HCT116 (cell line): ENCODE data around the gene GSTK1.

ENCODE experiments used
- ATF3 ChIP-seq: IDR thresholded peaks from 2 replicates; pipeline ENCODE4 v1.6.1; 2012
- CEBPB ChIP-seq: IDR thresholded peaks from 2 replicates; pipeline ENCODE4 v1.6.1; 2012; ENCODE audit warnings: low read depth
- CTCF ChIP-seq, 3 experiments: fragments of 200-600 bp in 1 of 3; sonication (generic) in 1 of 3; IDR thresholded peaks in 2 of 3; conservative IDR thresholded peaks in 1 of 3; 2 replicates each; pipeline ENCODE4 v1.5.1; 2012 to 2017; ENCODE audit warnings: low read depth in 2 of 3, low read length in 2 of 3, antibody characterized with exemption in 1 of 3, borderline replicate concordance in 1 of 3, control low read depth in 1 of 3, mild to moderate bottlenecking in 1 of 3, mixed read lengths in 1 of 3, mixed run types in 1 of 3, moderate library complexity in 1 of 3; ENCODE audit not compliant: insufficient read depth in 1 of 3
- EGR1 ChIP-seq: IDR thresholded peaks from 2 replicates; pipeline ENCODE4 v1.6.1; 2012; ENCODE audit warnings: low read depth
- POLR2A ChIP-seq: IDR thresholded peaks from 2 replicates; pipeline ENCODE4 v1.7.0; 2011; ENCODE audit warnings: borderline replicate concordance; ENCODE audit not compliant: insufficient read depth, insufficient read length; ENCODE audit errors: extremely low read depth
- POLR2AphosphoS5 ChIP-seq: IDR thresholded peaks from 2 replicates; pipeline ENCODE4 v1.6.1; 2011; ENCODE audit warnings: mild to moderate bottlenecking, low read depth, low read length, moderate library complexity
- REST ChIP-seq: IDR thresholded peaks from 2 replicates; pipeline ENCODE4 v1.6.1; 2012; ENCODE audit warnings: low read depth
- SP1 ChIP-seq: IDR thresholded peaks from 2 replicates; pipeline ENCODE4 v1.6.1; 2012; ENCODE audit warnings: low read depth
- YY1 ChIP-seq: IDR thresholded peaks from 2 replicates; pipeline ENCODE4 v1.6.1; 2011; ENCODE audit warnings: low read length, low read depth, moderate library complexity, mild to moderate bottlenecking; ENCODE audit not compliant: insufficient replicate concordance; ENCODE audit errors: extremely low read depth
- ZBTB33 ChIP-seq: IDR thresholded peaks from 2 replicates; pipeline ENCODE4 v1.6.1; 2011; ENCODE audit warnings: mild to moderate bottlenecking, low read length, moderate library complexity; ENCODE audit not compliant: insufficient replicate concordance; ENCODE audit errors: extremely low read depth
- ZNF274 ChIP-seq: fragments of 200-500 bp; sonication (Bioruptor generic); IDR thresholded peaks from 2 replicates; pipeline ENCODE4 v1.6.1; 2014; ENCODE audit warnings: mild to moderate bottlenecking, low read depth, low read length, inconsistent platforms

GRCh38 chr7:143236408-143236990, 26.7 kb upstream of the GSTK1 start:
- TF ChIP-seq POLR2AphosphoS5 (no peak), ZBTB33 (no peak), CTCF (IDR thresholded peaks at IDR 0.05 in 2 of 3, conservative IDR thresholded peaks at IDR 0.05 in 1 of 3; ENCODE audit: borderline replicate concordance in 1 of 3, insufficient read depth in 1 of 3, low read depth in 2 of 3, low read length in 2 of 3) (no peak), REST (no peak), EGR1 (no peak), ATF3 (no peak), CEBPB (no peak), POLR2A (no peak), SP1 (no peak), YY1 (no peak), ZNF274 (no peak)
